Common myeloid progenitor, CD34-positive (primary cell): ENCODE data around the gene JMJD1C.

ENCODE experiments used
- CTCF ChIA-PET: fragments of 350-600 bp; sonication (Branson Sonifier 250); formaldehyde crosslinking; loops from one replicate; lab custom pipeline; 2021; ENCODE audit warnings: antibody characterized with exemption; lab: Charles Lee
- POLR2A ChIA-PET: fragments of 350-600 bp; sonication (Branson Sonifier 250); formaldehyde crosslinking; loops from one replicate; lab custom pipeline; 2021; ENCODE audit warnings: antibody characterized with exemption; lab: Charles Lee
- DNase-seq, 3 donors: peaks; one replicate each; pipeline versions ENCODE4 v3.0.0 to v3.0.0-alpha.2; 2013
- H3K27ac ChIP-seq, 2 experiments: 1 replicate in 1 of 2; 2 replicates in 1 of 2; pipeline ENCODE4 v1.7.0; 2013; ENCODE audit warnings: inconsistent platforms in 2 of 2, low read length in 2 of 2, mild to moderate bottlenecking in 2 of 2, low read depth in 1 of 2, moderate library complexity in 1 of 2; ENCODE audit not compliant: severe bottlenecking in 2 of 2, insufficient read depth in 1 of 2, poor library complexity in 1 of 2
- H3K27me3 ChIP-seq, 5 experiments: replicated peaks in 2 of 5; 1 replicate in 3 of 5; 2 replicates in 2 of 5; pipeline versions ENCODE4 v1.6.1 to v1.7.0; 2013; ENCODE audit warnings: low read length in 4 of 5, mild to moderate bottlenecking in 2 of 5, moderate library complexity in 2 of 5, inconsistent platforms in 1 of 5; ENCODE audit not compliant: insufficient read depth in 5 of 5, control insufficient read depth in 4 of 5
- H3K36me3 ChIP-seq, 4 experiments: 1 replicate in 2 of 4; 2 replicates in 2 of 4; pipeline versions ENCODE4 v1.6.1 to v1.7.0; 2013; ENCODE audit warnings: low read length in 3 of 4, control low read depth in 1 of 4, mild to moderate bottlenecking in 1 of 4; ENCODE audit not compliant: control insufficient read depth in 4 of 4, insufficient read depth in 4 of 4
- H3K4me1 ChIP-seq, 4 experiments: 1 replicate in 3 of 4; 2 replicates in 1 of 4; pipeline versions ENCODE4 v1.6.1 to v1.7.1; 2013; ENCODE audit warnings: low read length in 3 of 4, mild to moderate bottlenecking in 3 of 4, control low read depth in 1 of 4, inconsistent platforms in 1 of 4, moderate library complexity in 1 of 4; ENCODE audit not compliant: control insufficient read depth in 4 of 4, insufficient read depth in 4 of 4; ENCODE audit errors: control extremely low read depth in 1 of 4
- H3K4me3 ChIP-seq, 7 experiments: 1 replicate in 4 of 7; 2 replicates in 3 of 7; pipeline versions ENCODE4 v1.5.1 to v1.7.0; 2013; ENCODE audit warnings: mild to moderate bottlenecking in 7 of 7, low read length in 6 of 7, moderate library complexity in 6 of 7, inconsistent platforms in 2 of 7, low read depth in 2 of 7, control low read depth in 1 of 7; ENCODE audit not compliant: insufficient read depth in 4 of 7, control insufficient read depth in 1 of 7; ENCODE audit errors: extremely low read depth in 1 of 7
- H3K9me3 ChIP-seq, 5 experiments: 1 replicate in 4 of 5; 2 replicates in 1 of 5; pipeline versions ENCODE4 v1.6.1 to v1.7.1; 2013; ENCODE audit warnings: low read length in 4 of 5, mild to moderate bottlenecking in 2 of 5, inconsistent platforms in 1 of 5, low read depth in 1 of 5, moderate library complexity in 1 of 5; ENCODE audit not compliant: control insufficient read depth in 4 of 5, insufficient read depth in 2 of 5; ENCODE audit errors: control extremely low read depth in 1 of 5
- WGBS: methylation state at CpG from one replicate; pipeline ENCODE4 v1.1.5; 2013; ENCODE audit not compliant: insufficient coverage; 5-methylcytosine and 5-hydroxymethylcytosine counted together

The JMJD1C gene

GRCh38 chr10:63192826-63193225 lies 273.0 kb downstream of the JMJD1C start:
- Histone ChIP-seq H3K9me3 (no peaks in the 10 kb centered on the region), H3K36me3 (peaks cover 33 to 80% (median 53%) of the 10 kb centered on the region in 4 experiments), H3K4me3 (no peak overlapping the region), H3K27me3 (no peaks in the 10 kb centered on the region), H3K27ac (no peak overlapping the region), H3K4me1 (no peaks in the 10 kb centered on the region)
- no CpG with 5 or more reads among the region's 1 CpG for WGBS
- DNase-seq: no peak
- ChIA-PET POLR2A (no interaction called here), CTCF (no interaction called here)

GRCh38 chr10:63175534-63175933 lies 290.2 kb downstream of the JMJD1C start:
- Histone ChIP-seq H3K9me3 (no peaks in the 10 kb centered on the region), H3K4me3 (no peak overlapping the region), H3K4me1 (peaks cover 0 to 8% (median 0%) of the 10 kb centered on the region in 4 experiments), H3K27ac (no peak overlapping the region), H3K36me3 (peaks cover 24 to 75% (median 41%) of the 10 kb centered on the region in 4 experiments), H3K27me3 (no peaks in the 10 kb centered on the region)
- CTCF ChIA-PET: interaction anchor here (1.1 to 1.3 kb wide), 2 partner anchors 9 kb away, joined by 3 to 4 read pairs; no protein-coding TSS in a partner anchor
- no peak for DNase-seq
- no CpG with 5 or more reads among the region's 1 CpG for WGBS
- POLR2A ChIA-PET: no interaction called here

GRCh38 chr10:63173468-63174232 lies 292.1 kb downstream of the JMJD1C start:
- Histone ChIP-seq H3K36me3 (peaks cover 27 to 76% (median 48%) of the 10 kb centered on the region in 4 experiments), H3K9me3 (no peaks in the 10 kb centered on the region), H3K4me3 (no peak overlapping the region), H3K27me3 (no peaks in the 10 kb centered on the region), H3K27ac (no peak overlapping the region), H3K4me1 (peaks cover 0 to 8% (median 0%) of the 10 kb centered on the region in 4 experiments)
- DNase-seq: peak in 1 of 3 donors; percentile 27
- no CpG with 5 or more reads among the region's 1 CpG for WGBS
- CTCF ChIA-PET: interaction anchor here (0.6 kb wide), 1 partner anchor 15 kb away, joined by 3 read pairs; no protein-coding TSS in a partner anchor
- POLR2A ChIA-PET: interaction anchor here (0.6 kb wide), 1 partner anchor 666 kb away, joined by 3 read pairs; no protein-coding TSS in a partner anchor

- Histone ChIP-seq H3K9me3 (no peaks in the 10 kb centered on the region), H3K27me3 (no peaks in the 10 kb centered on the region), H3K4me3 (no peak overlapping the region), H3K36me3 (peaks cover 29 to 64% (median 48%) of the 10 kb centered on the region in 4 experiments), H3K27ac (no peak overlapping the region), H3K4me1 (peaks cover 0 to 8% (median 0%) of the 10 kb centered on the region in 4 experiments)
- DNase-seq: no peak
- WGBS: no CpG with 5 or more reads among the region's 1 CpG
- ChIA-PET POLR2A (no interaction called here), CTCF (interaction anchor here (1.5 kb wide), 1 partner anchor 10 kb away, joined by 3 read pairs; no protein-coding TSS in a partner anchor)
Measured at GRCh38 chr10:63171926-63172325, 293.9 kb downstream of the JMJD1C start.

GRCh38 chr10:63171255-63171855 lies 294.4 kb downstream of the JMJD1C start:
- ChIA-PET POLR2A (no interaction called here), CTCF (interaction anchor here (0.7 to 1.5 kb wide), 2 partner anchors 11 to 549 kb away, joined by 3 read pairs; no protein-coding TSS in a partner anchor)
- no peak overlapping the region for H3K27ac ChIP-seq
- DNase-seq: no peak
- H3K4me3 ChIP-seq: no peak overlapping the region
- peaks cover 26 to 63% (median 47%) of the 10 kb centered on the region in 4 experiments for H3K36me3 ChIP-seq
- WGBS: no CpG with 5 or more reads among the region's 1 CpG
- no peaks in the 10 kb centered on the region for H3K27me3 ChIP-seq
- H3K9me3 ChIP-seq: no peaks in the 10 kb centered on the region
- peaks cover 0 to 8% (median 0%) of the 10 kb centered on the region in 4 experiments for H3K4me1 ChIP-seq

- Histone ChIP-seq H3K4me3 (no peak overlapping the region), H3K27ac (no peak overlapping the region), H3K4me1 (peaks cover 0 to 8% (median 0%) of the 10 kb centered on the region in 4 experiments), H3K27me3 (no peaks in the 10 kb centered on the region), H3K36me3 (peaks cover 27 to 56% (median 42%) of the 10 kb centered on the region in 4 experiments), H3K9me3 (no peaks in the 10 kb centered on the region)
- ChIA-PET CTCF (interaction anchor here (4.2 kb wide), 1 partner anchor 12 kb away, joined by 38 read pairs; no protein-coding TSS in a partner anchor), POLR2A (no interaction called here)
- DNase-seq: no peak
- 100% methylated on average over 2 of the region's 2 CpGs for WGBS
Measured at GRCh38 chr10:63169624-63170023, 296.2 kb downstream of the JMJD1C start.
